H1 (cell line): Measurements from ENCODE around the gene KCND1.

Experiments used
- EP300 ChIP-seq, 2 experiments: IDR thresholded peaks; 1 replicate in 1 of 2; 2 replicates in 1 of 2; pipeline ENCODE4 v1.6.1; 2011 to 2012; ENCODE audit warnings: low read depth in 2 of 2, low read length in 2 of 2, mild to moderate bottlenecking in 2 of 2, borderline replicate concordance in 1 of 2, inconsistent platforms in 1 of 2, moderate library complexity in 1 of 2
- EZH2 ChIP-seq: fragments of 200-600 bp; sonication (generic); IDR thresholded peaks from 2 replicates; pipeline ENCODE4 v1.7.1; 2012; ENCODE audit warnings: low read depth, mild to moderate bottlenecking, moderate library complexity, low read length, inconsistent platforms; ENCODE audit not compliant: severe bottlenecking
- SIRT6 ChIP-seq: IDR thresholded peaks from one replicate; pipeline ENCODE4 v1.7.1; 2012; ENCODE audit warnings: low read length, inconsistent platforms
- SP1 ChIP-seq: IDR thresholded peaks from 2 replicates; pipeline ENCODE4 v1.6.1; 2011; ENCODE audit warnings: low read depth, low read length
- TF ChIP-seq, protein P1 (sequence below): IDR thresholded peaks from 2 replicates; pipeline ENCODE4 v1.6.1; 2012; ENCODE audit warnings: inconsistent platforms
- TF ChIP-seq, protein P2 (sequence below), 3 experiments: IDR thresholded peaks; 1 replicate in 2 of 3; 2 replicates in 1 of 3; pipeline versions ENCODE4 v1.5.1 to v1.6.1; 2011; ENCODE audit warnings: low read length in 3 of 3, mild to moderate bottlenecking in 3 of 3, inconsistent platforms in 2 of 3, low read depth in 1 of 3, moderate library complexity in 1 of 3; ENCODE audit not compliant: insufficient read depth in 1 of 3; ENCODE audit errors: control extremely low read depth in 1 of 3

DNA sequence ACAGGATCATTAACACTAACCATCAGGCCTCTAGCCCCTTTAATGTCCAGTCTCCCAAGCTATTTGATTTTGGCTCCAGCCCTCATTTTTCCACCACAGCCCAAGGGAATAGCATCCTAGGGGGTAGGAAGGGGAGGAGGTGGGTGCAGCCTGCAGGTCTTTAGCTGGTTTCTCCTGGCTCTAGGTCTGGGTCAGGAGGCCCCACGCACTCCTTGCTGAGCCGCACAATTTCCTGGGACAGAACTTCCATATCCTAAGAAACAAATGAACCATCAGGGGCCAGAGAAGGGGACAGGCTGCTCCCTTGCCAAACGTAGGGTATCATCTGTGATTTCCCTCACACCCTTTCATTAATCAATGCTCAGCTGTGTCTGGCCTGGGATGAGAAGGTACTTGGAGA is 2.4 kb upstream of the KCND1 start:
- TF ChIP-seq SP1, result no peak
- TF ChIP-seq, protein P1, sequence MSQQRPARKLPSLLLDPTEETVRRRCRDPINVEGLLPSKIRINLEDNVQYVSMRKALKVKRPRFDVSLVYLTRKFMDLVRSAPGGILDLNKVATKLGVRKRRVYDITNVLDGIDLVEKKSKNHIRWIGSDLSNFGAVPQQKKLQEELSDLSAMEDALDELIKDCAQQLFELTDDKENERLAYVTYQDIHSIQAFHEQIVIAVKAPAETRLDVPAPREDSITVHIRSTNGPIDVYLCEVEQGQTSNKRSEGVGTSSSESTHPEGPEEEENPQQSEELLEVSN, result no peak
- TF ChIP-seq, protein P2, sequence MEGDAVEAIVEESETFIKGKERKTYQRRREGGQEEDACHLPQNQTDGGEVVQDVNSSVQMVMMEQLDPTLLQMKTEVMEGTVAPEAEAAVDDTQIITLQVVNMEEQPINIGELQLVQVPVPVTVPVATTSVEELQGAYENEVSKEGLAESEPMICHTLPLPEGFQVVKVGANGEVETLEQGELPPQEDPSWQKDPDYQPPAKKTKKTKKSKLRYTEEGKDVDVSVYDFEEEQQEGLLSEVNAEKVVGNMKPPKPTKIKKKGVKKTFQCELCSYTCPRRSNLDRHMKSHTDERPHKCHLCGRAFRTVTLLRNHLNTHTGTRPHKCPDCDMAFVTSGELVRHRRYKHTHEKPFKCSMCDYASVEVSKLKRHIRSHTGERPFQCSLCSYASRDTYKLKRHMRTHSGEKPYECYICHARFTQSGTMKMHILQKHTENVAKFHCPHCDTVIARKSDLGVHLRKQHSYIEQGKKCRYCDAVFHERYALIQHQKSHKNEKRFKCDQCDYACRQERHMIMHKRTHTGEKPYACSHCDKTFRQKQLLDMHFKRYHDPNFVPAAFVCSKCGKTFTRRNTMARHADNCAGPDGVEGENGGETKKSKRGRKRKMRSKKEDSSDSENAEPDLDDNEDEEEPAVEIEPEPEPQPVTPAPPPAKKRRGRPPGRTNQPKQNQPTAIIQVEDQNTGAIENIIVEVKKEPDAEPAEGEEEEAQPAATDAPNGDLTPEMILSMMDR (IDR thresholded peaks at IDR 0.05; ENCODE audit: control extremely low read depth in 1 of 3, insufficient read depth in 1 of 3, low read depth in 1 of 3, low read length in 3 of 3), result no peak
- TF ChIP-seq EZH2, result no peak
- no peak for TF ChIP-seq EP300 (IDR thresholded peaks at IDR 0.05; ENCODE audit: borderline replicate concordance in 1 of 2, low read depth in 2 of 2, low read length in 2 of 2)
- no peak for TF ChIP-seq SIRT6
